Right renal cortex interstitium (tissue), 3 donors: ENCODE results near the gene RET. TPM values are rescaled to one million over a fixed set of nuclear protein-coding genes. Genes with fewer than 3 reads are reported as not detected.

Experiments used
- DNase-seq, 3 donors: peaks; one replicate each; pipeline ENCODE4 v3.0.0-alpha.2; 2013; ENCODE audit warnings: low read depth in 3 of 3, low spot score in 2 of 3
- polyA plus RNA-seq, 3 donors: library from polyadenylated mRNA; unstranded; fragments of 120-200 nt; gene quantifications; one replicate each; pipeline ENCODE4 v1.2.1, GENCODE V29; 2013; ENCODE audit not compliant: insufficient read length in 3 of 3

Gene RET
- polyA plus RNA-seq: 10 to 100 TPM; 19.4 to 22.7 (median 21.6) TPM

GRCh38 chr10:43076876-43077420 is at the start of gene RET:
Gene RET, plus strand, starts transcription at chr10:43077069. Its CDS starts 190 bp downstream, at chr10:43077259.
- DNase-seq: no peak

- DNase-seq: no peak
These were observed 49.4 kb upstream of the RET start for GRCh38 chr10:43027331-43027955.

- no peak for DNase-seq
These were observed 48.7 kb upstream of the RET start for GRCh38 chr10:43028143-43028542.

- no peak for DNase-seq
These were observed 47.8 kb upstream of the RET start for GRCh38 chr10:43029043-43029442.

GRCh38 chr10:43032613-43033012 is 44.3 kb upstream of the RET start:
- DNase-seq: no peak

- DNase-seq: no peak
These were observed 41.1 kb upstream of the RET start for GRCh38 chr10:43035800-43036199.

- DNase-seq: no peak
These were observed 40.1 kb upstream of the RET start for GRCh38 chr10:43036481-43037428.

- no peak for DNase-seq
These were observed 39.4 kb upstream of the RET start for GRCh38 chr10:43037440-43037839.

GRCh38 chr10:43037942-43038782 is 38.7 kb upstream of the RET start:
- no peak for DNase-seq

- no peak for DNase-seq
These were observed 37.9 kb upstream of the RET start for GRCh38 chr10:43038783-43039623.

- no peak for DNase-seq
These were observed 37.0 kb upstream of the RET start for GRCh38 chr10:43039624-43040481.

- no peak for DNase-seq
These were observed 36.2 kb upstream of the RET start for GRCh38 chr10:43040482-43041256.

GRCh38 chr10:43041422-43042342 is 35.2 kb upstream of the RET start:
- DNase-seq: no peak

GRCh38 chr10:43042503-43043341 is 34.1 kb upstream of the RET start:
- DNase-seq: no peak

GRCh38 chr10:43043342-43043772 is 33.5 kb upstream of the RET start:
- no peak for DNase-seq
